ENCODE results near the gene MRPL48.

- TF ChIP-seq ZFX (IDR thresholded peaks at IDR 0.05) (no peak), EGR1 (IDR thresholded peaks at IDR 0.05; ENCODE audit: low read depth) (no peak), EZH2 (IDR thresholded peaks at IDR 0.05) (no peak), POLR2A (IDR thresholded peaks at IDR 0.05; ENCODE audit: borderline replicate concordance, extremely low read depth, insufficient read depth, insufficient read length) (no peak), POLR2AphosphoS5 (IDR thresholded peaks at IDR 0.05; ENCODE audit: low read depth, low read length) (no peak), SRF (IDR thresholded peaks at IDR 0.05; ENCODE audit: low read depth) (no peak), SP1 (IDR thresholded peaks at IDR 0.05; ENCODE audit: low read depth) (no peak), ATF3 (IDR thresholded peaks at IDR 0.05) (no peak), MAX (IDR thresholded peaks at IDR 0.05) (no peak), EZH2phosphoT487 (IDR thresholded peaks at IDR 0.05; ENCODE audit: borderline replicate concordance) (no peak)
- TF ChIP-seq, protein P1, sequence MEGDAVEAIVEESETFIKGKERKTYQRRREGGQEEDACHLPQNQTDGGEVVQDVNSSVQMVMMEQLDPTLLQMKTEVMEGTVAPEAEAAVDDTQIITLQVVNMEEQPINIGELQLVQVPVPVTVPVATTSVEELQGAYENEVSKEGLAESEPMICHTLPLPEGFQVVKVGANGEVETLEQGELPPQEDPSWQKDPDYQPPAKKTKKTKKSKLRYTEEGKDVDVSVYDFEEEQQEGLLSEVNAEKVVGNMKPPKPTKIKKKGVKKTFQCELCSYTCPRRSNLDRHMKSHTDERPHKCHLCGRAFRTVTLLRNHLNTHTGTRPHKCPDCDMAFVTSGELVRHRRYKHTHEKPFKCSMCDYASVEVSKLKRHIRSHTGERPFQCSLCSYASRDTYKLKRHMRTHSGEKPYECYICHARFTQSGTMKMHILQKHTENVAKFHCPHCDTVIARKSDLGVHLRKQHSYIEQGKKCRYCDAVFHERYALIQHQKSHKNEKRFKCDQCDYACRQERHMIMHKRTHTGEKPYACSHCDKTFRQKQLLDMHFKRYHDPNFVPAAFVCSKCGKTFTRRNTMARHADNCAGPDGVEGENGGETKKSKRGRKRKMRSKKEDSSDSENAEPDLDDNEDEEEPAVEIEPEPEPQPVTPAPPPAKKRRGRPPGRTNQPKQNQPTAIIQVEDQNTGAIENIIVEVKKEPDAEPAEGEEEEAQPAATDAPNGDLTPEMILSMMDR (IDR thresholded peaks at IDR 0.05 in 2 of 3, conservative IDR thresholded peaks at IDR 0.05 in 1 of 3; ENCODE audit: borderline replicate concordance in 1 of 3, insufficient read depth in 1 of 3, low read depth in 2 of 3, low read length in 2 of 3), result no peak
Observed at GRCh38 chr11:73792584-73792983, 4.9 kb downstream of the MRPL48 start.
